Measurements from ENCODE around the gene SAP25. TPM values are rescaled to one million over a fixed set of nuclear protein-coding genes. Genes with fewer than 3 reads are reported as not detected.

Gene SAP25
- total RNA-seq, 1 donor from 2014 or later = 2.6 TPM

- TF ChIP-seq CTCF (IDR thresholded peaks at IDR 0.05; ENCODE audit: unreplicated experiment) = no peak
- Mint-ChIP-seq H3K27me3 (ENCODE audit: unreplicated experiment) (peaks cover 9% of the 10 kb centered on the region), H3K9me3 (ENCODE audit: unreplicated experiment) (no peaks in the 10 kb centered on the region), H3K4me3 (ENCODE audit: unreplicated experiment) (no peak overlapping the region), H3K27ac (ENCODE audit: unreplicated experiment) (peak overlapping the region; percentile 24), H3K4me1 (ENCODE audit: unreplicated experiment) (peaks cover 11% of the 10 kb centered on the region), H3K36me3 (ENCODE audit: low read depth, unreplicated experiment) (peaks cover 16% of the 10 kb centered on the region)
- DNase-seq (ENCODE audit: low spot score) = no peak
Observed at GRCh38 chr7:100562195-100563099, 11.3 kb downstream of the SAP25 start.

GRCh38 chr7:100561491-100562194 is 12.1 kb downstream of the SAP25 start:
- no peak overlapping the region for H3K4me3 Mint-ChIP-seq (ENCODE audit: unreplicated experiment)
- no peak for TF ChIP-seq CTCF (IDR thresholded peaks at IDR 0.05; ENCODE audit: unreplicated experiment)
- H3K27ac Mint-ChIP-seq (ENCODE audit: unreplicated experiment) = peak overlapping the region; percentile 30
- no peak for DNase-seq (ENCODE audit: low spot score)
- H3K4me1 Mint-ChIP-seq (ENCODE audit: unreplicated experiment) = peaks cover 11% of the 10 kb centered on the region
- H3K9me3 Mint-ChIP-seq (ENCODE audit: unreplicated experiment) = no peaks in the 10 kb centered on the region
- H3K36me3 Mint-ChIP-seq (ENCODE audit: low read depth, unreplicated experiment) = peaks cover 19% of the 10 kb centered on the region
- H3K27me3 Mint-ChIP-seq (ENCODE audit: unreplicated experiment) = peaks cover 9% of the 10 kb centered on the region

GRCh38 chr7:100559127-100559526 is 14.6 kb downstream of the SAP25 start:
- no peak for DNase-seq (ENCODE audit: low spot score)
- Mint-ChIP-seq H3K4me3 (ENCODE audit: unreplicated experiment) (peak overlapping the region; percentile 84), H3K27ac (ENCODE audit: unreplicated experiment) (peak overlapping the region; percentile 93), H3K27me3 (ENCODE audit: unreplicated experiment) (peaks cover 9% of the 10 kb centered on the region), H3K4me1 (ENCODE audit: unreplicated experiment) (peaks cover 11% of the 10 kb centered on the region), H3K36me3 (ENCODE audit: low read depth, unreplicated experiment) (peaks cover 24% of the 10 kb centered on the region), H3K9me3 (ENCODE audit: unreplicated experiment) (no peaks in the 10 kb centered on the region)
- TF ChIP-seq CTCF (IDR thresholded peaks at IDR 0.05; ENCODE audit: unreplicated experiment) = no peak

GRCh38 chr7:100556541-100556940 is 17.2 kb downstream of the SAP25 start:
- Mint-ChIP-seq H3K4me3 (ENCODE audit: unreplicated experiment) (no peak overlapping the region), H3K27ac (ENCODE audit: unreplicated experiment) (no peak overlapping the region), H3K4me1 (ENCODE audit: unreplicated experiment) (peaks cover 11% of the 10 kb centered on the region), H3K27me3 (ENCODE audit: unreplicated experiment) (peaks cover 2% of the 10 kb centered on the region), H3K36me3 (ENCODE audit: low read depth, unreplicated experiment) (peaks cover 28% of the 10 kb centered on the region), H3K9me3 (ENCODE audit: unreplicated experiment) (no peaks in the 10 kb centered on the region)
- DNase-seq (ENCODE audit: low spot score) = no peak
- no peak for TF ChIP-seq CTCF (IDR thresholded peaks at IDR 0.05; ENCODE audit: unreplicated experiment)

- H3K4me1 Mint-ChIP-seq (ENCODE audit: unreplicated experiment) = peaks cover 11% of the 10 kb centered on the region
- H3K27me3 Mint-ChIP-seq (ENCODE audit: unreplicated experiment) = peaks cover 2% of the 10 kb centered on the region
- no peaks in the 10 kb centered on the region for H3K9me3 Mint-ChIP-seq (ENCODE audit: unreplicated experiment)
- no peak overlapping the region for H3K27ac Mint-ChIP-seq (ENCODE audit: unreplicated experiment)
- no peak overlapping the region for H3K4me3 Mint-ChIP-seq (ENCODE audit: unreplicated experiment)
- no peak for DNase-seq (ENCODE audit: low spot score)
- TF ChIP-seq CTCF (IDR thresholded peaks at IDR 0.05; ENCODE audit: unreplicated experiment) = no peak
- peaks cover 29% of the 10 kb centered on the region for H3K36me3 Mint-ChIP-seq (ENCODE audit: low read depth, unreplicated experiment)
Observed at GRCh38 chr7:100555701-100556100, 18.0 kb downstream of the SAP25 start.

Measured in endothelial cell (in vitro differentiated cells).